ENCODE measurements around the gene TUBGCP6. TPM values are rescaled to one million over a fixed set of nuclear protein-coding genes. Genes with fewer than 3 reads are reported as not detected.

Gene TUBGCP6
- polyA plus RNA-seq, 1 donor = 38.5 TPM

- WGBS (ENCODE audit: insufficient coverage, low lambda C conversion rate) = 75% methylated on average over 2 of the region's 15 CpGs
- peaks cover 86% of the 10 kb centered on the region for H3K36me3 ChIP-seq (ENCODE audit: control insufficient read depth, insufficient read depth, low read length)
- H3K9me3 ChIP-seq (ENCODE audit: control insufficient read depth, low read depth, low read length) = peaks cover 19% of the 10 kb centered on the region
Observed at GRCh38 chr22:50216055-50216683, 28.7 kb downstream of the TUBGCP6 start.

GRCh38 chr22:50215297-50216054 lies 29.3 kb downstream of the TUBGCP6 start:
- peaks cover 86% of the 10 kb centered on the region for H3K36me3 ChIP-seq (ENCODE audit: control insufficient read depth, insufficient read depth, low read length)
- no peak overlapping the region for H3K27ac ChIP-seq (ENCODE audit: low read length)
- 100% methylated on average over 1 of the region's 17 CpGs for WGBS (ENCODE audit: insufficient coverage, low lambda C conversion rate)
- DNase-seq = no peak
- H3K4me1 ChIP-seq (ENCODE audit: control insufficient read depth, insufficient read depth, low read length) = peaks cover 3% of the 10 kb centered on the region
- H3K27me3 ChIP-seq (ENCODE audit: control insufficient read depth, insufficient read depth, low read length) = no peaks in the 10 kb centered on the region
- H3K9me3 ChIP-seq (ENCODE audit: control insufficient read depth, low read depth, low read length) = peaks cover 19% of the 10 kb centered on the region
- no peak overlapping the region for H3K4me3 ChIP-seq (ENCODE audit: low read length)

More at GRCh38 chr22:50216055-50216683, 28.7 kb downstream of the TUBGCP6 start:
- H3K4me1 ChIP-seq (ENCODE audit: control insufficient read depth, insufficient read depth, low read length) = peaks cover 3% of the 10 kb centered on the region
- DNase-seq = no peak
- H3K27me3 ChIP-seq (ENCODE audit: control insufficient read depth, insufficient read depth, low read length) = no peaks in the 10 kb centered on the region
- no peak overlapping the region for H3K27ac ChIP-seq (ENCODE audit: low read length)
- H3K4me3 ChIP-seq (ENCODE audit: low read length) = no peak overlapping the region

- Histone ChIP-seq H3K4me1 (ENCODE audit: control insufficient read depth, insufficient read depth, low read length) (no peaks in the 10 kb centered on the region), H3K36me3 (ENCODE audit: control insufficient read depth, insufficient read depth, low read length) (peaks cover 79% of the 10 kb centered on the region)
- DNase-seq = no peak
Observed at GRCh38 chr22:50213263-50213662, 31.6 kb downstream of the TUBGCP6 start.

GRCh38 chr22:50211147-50211546 lies 33.7 kb downstream of the TUBGCP6 start:
- H3K36me3 ChIP-seq (ENCODE audit: control insufficient read depth, insufficient read depth, low read length) = peaks cover 78% of the 10 kb centered on the region

More at GRCh38 chr22:50213263-50213662, 31.6 kb downstream of the TUBGCP6 start:
- Histone ChIP-seq H3K9me3 (ENCODE audit: control insufficient read depth, low read depth, low read length) (peaks cover 9% of the 10 kb centered on the region), H3K4me3 (ENCODE audit: low read length) (no peak overlapping the region), H3K27me3 (ENCODE audit: control insufficient read depth, insufficient read depth, low read length) (no peaks in the 10 kb centered on the region), H3K27ac (ENCODE audit: low read length) (no peak overlapping the region)
- no CpG with 5 or more reads among the region's 9 CpGs for WGBS (ENCODE audit: insufficient coverage, low lambda C conversion rate)

GRCh38 chr22:50210378-50211139 lies 34.3 kb downstream of the TUBGCP6 start:
- no peak overlapping the region for H3K27ac ChIP-seq (ENCODE audit: low read length)
- H3K36me3 ChIP-seq (ENCODE audit: control insufficient read depth, insufficient read depth, low read length) = peaks cover 76% of the 10 kb centered on the region
- no peaks in the 10 kb centered on the region for H3K4me1 ChIP-seq (ENCODE audit: control insufficient read depth, insufficient read depth, low read length)
- no peak for DNase-seq
- peaks cover 2% of the 10 kb centered on the region for H3K9me3 ChIP-seq (ENCODE audit: control insufficient read depth, low read depth, low read length)
- no peak overlapping the region for H3K4me3 ChIP-seq (ENCODE audit: low read length)
- WGBS (ENCODE audit: insufficient coverage, low lambda C conversion rate) = no CpG with 5 or more reads among the region's 32 CpGs
- no peaks in the 10 kb centered on the region for H3K27me3 ChIP-seq (ENCODE audit: control insufficient read depth, insufficient read depth, low read length)

More at GRCh38 chr22:50211147-50211546, 33.7 kb downstream of the TUBGCP6 start:
- Histone ChIP-seq H3K27me3 (ENCODE audit: control insufficient read depth, insufficient read depth, low read length) (no peaks in the 10 kb centered on the region), H3K4me1 (ENCODE audit: control insufficient read depth, insufficient read depth, low read length) (no peaks in the 10 kb centered on the region), H3K9me3 (ENCODE audit: control insufficient read depth, low read depth, low read length) (peaks cover 2% of the 10 kb centered on the region), H3K27ac (ENCODE audit: low read length) (no peak overlapping the region), H3K4me3 (ENCODE audit: low read length) (no peak overlapping the region)
- DNase-seq = no peak
- no CpG with 5 or more reads among the region's 14 CpGs for WGBS (ENCODE audit: insufficient coverage, low lambda C conversion rate)

GRCh38 chr22:50209893-50210292 lies 34.9 kb downstream of the TUBGCP6 start:
- Histone ChIP-seq H3K36me3 (ENCODE audit: control insufficient read depth, insufficient read depth, low read length) (peaks cover 71% of the 10 kb centered on the region), H3K9me3 (ENCODE audit: control insufficient read depth, low read depth, low read length) (peaks cover 2% of the 10 kb centered on the region), H3K4me3 (ENCODE audit: low read length) (no peak overlapping the region), H3K4me1 (ENCODE audit: control insufficient read depth, insufficient read depth, low read length) (no peaks in the 10 kb centered on the region), H3K27ac (ENCODE audit: low read length) (no peak overlapping the region), H3K27me3 (ENCODE audit: control insufficient read depth, insufficient read depth, low read length) (no peaks in the 10 kb centered on the region)
- DNase-seq = no peak
- WGBS (ENCODE audit: insufficient coverage, low lambda C conversion rate) = 30% methylated on average over 2 of the region's 20 CpGs

- no peaks in the 10 kb centered on the region for H3K27me3 ChIP-seq (ENCODE audit: control insufficient read depth, insufficient read depth, low read length)
- H3K36me3 ChIP-seq (ENCODE audit: control insufficient read depth, insufficient read depth, low read length) = peaks cover 67% of the 10 kb centered on the region
- H3K9me3 ChIP-seq (ENCODE audit: control insufficient read depth, low read depth, low read length) = peaks cover 2% of the 10 kb centered on the region
- WGBS (ENCODE audit: insufficient coverage, low lambda C conversion rate) = no CpG with 5 or more reads among the region's 31 CpGs
- no peak overlapping the region for H3K27ac ChIP-seq (ENCODE audit: low read length)
- no peaks in the 10 kb centered on the region for H3K4me1 ChIP-seq (ENCODE audit: control insufficient read depth, insufficient read depth, low read length)
- no peak overlapping the region for H3K4me3 ChIP-seq (ENCODE audit: low read length)
- no peak for DNase-seq
Observed at GRCh38 chr22:50208939-50209892, 35.6 kb downstream of the TUBGCP6 start.

GRCh38 chr22:50208430-50208938 lies 36.3 kb downstream of the TUBGCP6 start:
- Histone ChIP-seq H3K27me3 (ENCODE audit: control insufficient read depth, insufficient read depth, low read length) (no peaks in the 10 kb centered on the region), H3K4me3 (ENCODE audit: low read length) (no peak overlapping the region), H3K27ac (ENCODE audit: low read length) (no peak overlapping the region), H3K9me3 (ENCODE audit: control insufficient read depth, low read depth, low read length) (peaks cover 2% of the 10 kb centered on the region), H3K36me3 (ENCODE audit: control insufficient read depth, insufficient read depth, low read length) (peaks cover 62% of the 10 kb centered on the region), H3K4me1 (ENCODE audit: control insufficient read depth, insufficient read depth, low read length) (no peaks in the 10 kb centered on the region)
- DNase-seq = no peak
- 93% methylated on average over 5 of the region's 22 CpGs for WGBS (ENCODE audit: insufficient coverage, low lambda C conversion rate)

- H3K4me3 ChIP-seq (ENCODE audit: low read length) = no peak overlapping the region
- H3K9me3 ChIP-seq (ENCODE audit: control insufficient read depth, low read depth, low read length) = peaks cover 2% of the 10 kb centered on the region
- no peaks in the 10 kb centered on the region for H3K27me3 ChIP-seq (ENCODE audit: control insufficient read depth, insufficient read depth, low read length)
- H3K27ac ChIP-seq (ENCODE audit: low read length) = no peak overlapping the region
- H3K36me3 ChIP-seq (ENCODE audit: control insufficient read depth, insufficient read depth, low read length) = peaks cover 59% of the 10 kb centered on the region
- H3K4me1 ChIP-seq (ENCODE audit: control insufficient read depth, insufficient read depth, low read length) = no peaks in the 10 kb centered on the region
- no peak for DNase-seq
- no CpG with 5 or more reads among the region's 23 CpGs for WGBS (ENCODE audit: insufficient coverage, low lambda C conversion rate)
Observed at GRCh38 chr22:50207383-50208140, 37.3 kb downstream of the TUBGCP6 start.
